GM12873 (cell line): ENCODE data around the gene HMX1.

Source experiments
- CTCF ChIP-seq: IDR thresholded peaks from 2 replicates; pipeline ENCODE4 v1.5.1; 2012; ENCODE audit warnings: low read depth, mild to moderate bottlenecking, moderate library complexity, low read length, control low read depth; ENCODE audit not compliant: insufficient read depth; ENCODE audit errors: missing control alignments

The HMX1 gene

GRCh38 chr4:8874896-8875680 is 3.4 kb upstream of the HMX1 start:
- no peak for TF ChIP-seq CTCF

- no peak for TF ChIP-seq CTCF
These were observed 2.6 kb upstream of the HMX1 start for GRCh38 chr4:8874003-8874895.

GRCh38 chr4:8872402-8873291 is 1.0 kb upstream of the HMX1 start:
- no peak for TF ChIP-seq CTCF

- no peak for TF ChIP-seq CTCF
These were observed 807 bp downstream of the HMX1 start for GRCh38 chr4:8870647-8871416.

GRCh38 chr4:8869898-8870646 is 1.6 kb downstream of the HMX1 start:
- no peak for TF ChIP-seq CTCF
